HepG2 (cell line): ENCODE data around the gene MRPL38. TPM values are rescaled to one million over a fixed set of nuclear protein-coding genes. Genes with fewer than 3 reads are reported as not detected.
A peak's percentile ranks its signal among the peaks of the same experiment; 100 is the strongest.

Experiments used
- ARNT ChIP-seq: fragments of 450-650 bp; IDR thresholded peaks from 2 replicates; pipeline ENCODE4 v1.6.1; 2017
- CENPT ChIP-seq: sonication (generic); formaldehyde crosslinking; IDR thresholded peaks from 2 replicates; pipeline ENCODE4 v1.8.0; 2022; ENCODE audit warnings: low read depth, mild to moderate bottlenecking, moderate library complexity, missing genetic modification reagents
- GLI4 ChIP-seq: sonication (generic); formaldehyde crosslinking; IDR thresholded peaks from 2 replicates; pipeline ENCODE4 v1.5.1; 2020; ENCODE audit warnings: missing genetic modification reagents, mild to moderate bottlenecking, moderate library complexity, borderline replicate concordance
- KLF6 ChIP-seq: IDR thresholded peaks from 2 replicates; pipeline ENCODE4 v1.8.0; 2016; ENCODE audit warnings: missing biosample characterization, missing genetic modification reagents
- NR2F2 ChIP-seq: IDR thresholded peaks from 2 replicates; pipeline ENCODE4 v1.6.1; 2012; ENCODE audit warnings: low read depth, inconsistent platforms, borderline replicate concordance
- POLR2G ChIP-seq: fragments of 200-400 bp; formaldehyde crosslinking; IDR thresholded peaks from 2 replicates; pipeline ENCODE4 v1.6.1; 2018; ENCODE audit warnings: mild to moderate bottlenecking, low read depth, low read length, moderate library complexity
- SAP130 ChIP-seq: IDR thresholded peaks from 2 replicates; pipeline ENCODE4 v1.6.1; 2016; ENCODE audit warnings: low read depth
- U2AF2 ChIP-seq: fragments of 200-400 bp; formaldehyde crosslinking; IDR thresholded peaks from 2 replicates; pipeline ENCODE4 v1.6.1; 2017; ENCODE audit warnings: low read depth, mild to moderate bottlenecking, low read length
- ZNF335 ChIP-seq: sonication (generic); formaldehyde crosslinking; IDR thresholded peaks from 2 replicates; pipeline ENCODE4 v1.4.0; 2020; ENCODE audit warnings: missing genetic modification reagents
- ZNF354B ChIP-seq: sonication (generic); formaldehyde crosslinking; IDR thresholded peaks from 2 replicates; pipeline ENCODE4 v1.8.0; 2022; ENCODE audit warnings: mild to moderate bottlenecking, missing genetic modification reagents
- ZNF430 ChIP-seq: sonication (generic); formaldehyde crosslinking; IDR thresholded peaks from 2 replicates; pipeline ENCODE4 v1.9.0; 2021; ENCODE audit warnings: mild to moderate bottlenecking, missing genetic modification reagents
- ZNF552 ChIP-seq: sonication (generic); formaldehyde crosslinking; IDR thresholded peaks from 2 replicates; pipeline ENCODE4 v1.9.0; 2022; ENCODE audit warnings: missing genetic modification reagents, mild to moderate bottlenecking, borderline replicate concordance
- ZNF563 ChIP-seq: sonication (generic); formaldehyde crosslinking; IDR thresholded peaks from 2 replicates; pipeline ENCODE4 v1.8.0; 2022; ENCODE audit warnings: mild to moderate bottlenecking, moderate library complexity, missing genetic modification reagents
- ZNF616 ChIP-seq: sonication (generic); formaldehyde crosslinking; IDR thresholded peaks from 2 replicates; pipeline ENCODE4 v1.5.0; 2020; ENCODE audit warnings: low read depth, mild to moderate bottlenecking, missing genetic modification reagents
- ZNF713 ChIP-seq: sonication (generic); formaldehyde crosslinking; IDR thresholded peaks from 2 replicates; pipeline ENCODE4 v1.4.0; 2020; ENCODE audit warnings: mild to moderate bottlenecking, missing genetic modification reagents
- polyA plus RNA-seq, 8 experiments: library from polyadenylated mRNA; depleted of rRNA in 3 of 8; stranded (reverse) in 7 of 8; unstranded in 1 of 8; fragments of >200 nt; fragmentation: Illumina TruSeq in 4 of 8; extraction: Trizol in 4 of 8; gene quantifications; 2 replicates each; pipeline versions ENCODE4 v1.2.1 to v1.2.3, GENCODE V29; 2011 to 2016; ENCODE audit warnings: low read depth in 4 of 8, missing spikeins in 1 of 8, mixed read lengths in 1 of 8; ENCODE audit not compliant: insufficient read depth in 1 of 8
- total RNA-seq, 5 experiments: library from RNA; depleted of rRNA; stranded (reverse); fragments of >200 nt; fragmentation: Illumina TruSeq; extraction: Trizol; gene quantifications; 2 replicates each; pipeline ENCODE4 v1.2.3, GENCODE V29; 2016; ENCODE audit warnings: low read depth in 1 of 5
- TF ChIP-seq, protein P1 (sequence below): sonication (generic); formaldehyde crosslinking; IDR thresholded peaks from 2 replicates; pipeline ENCODE4 v1.4.0; 2020; ENCODE audit warnings: missing genetic modification reagents, borderline replicate concordance
- TF ChIP-seq, protein P2 (sequence below): sonication (generic); formaldehyde crosslinking; IDR thresholded peaks from 2 replicates; pipeline ENCODE4 v1.8.0; 2022; ENCODE audit warnings: mild to moderate bottlenecking, missing genetic modification reagents, moderate library complexity
- TF ChIP-seq, protein P3 (sequence below): sonication (generic); formaldehyde crosslinking; IDR thresholded peaks from 2 replicates; pipeline ENCODE4 v1.4.0; 2020; ENCODE audit warnings: missing genetic modification reagents, mild to moderate bottlenecking, borderline replicate concordance
- TF ChIP-seq, protein P4 (sequence below): sonication (generic); formaldehyde crosslinking; IDR thresholded peaks from 2 replicates; pipeline ENCODE4 v1.8.1; 2022; ENCODE audit warnings: low read depth, mild to moderate bottlenecking, missing genetic modification reagents
- TF ChIP-seq, protein P5 (sequence below): sonication (generic); formaldehyde crosslinking; IDR thresholded peaks from 2 replicates; pipeline ENCODE4 v1.5.0; 2020; ENCODE audit warnings: missing genetic modification reagents

Gene MRPL38
- total and polyA plus RNA-seq, 2 of the 13 experiments (the other 11 are each of a cell fraction or from before 2014, with no cell fraction given): 83.7 to 125 TPM

DNA sequence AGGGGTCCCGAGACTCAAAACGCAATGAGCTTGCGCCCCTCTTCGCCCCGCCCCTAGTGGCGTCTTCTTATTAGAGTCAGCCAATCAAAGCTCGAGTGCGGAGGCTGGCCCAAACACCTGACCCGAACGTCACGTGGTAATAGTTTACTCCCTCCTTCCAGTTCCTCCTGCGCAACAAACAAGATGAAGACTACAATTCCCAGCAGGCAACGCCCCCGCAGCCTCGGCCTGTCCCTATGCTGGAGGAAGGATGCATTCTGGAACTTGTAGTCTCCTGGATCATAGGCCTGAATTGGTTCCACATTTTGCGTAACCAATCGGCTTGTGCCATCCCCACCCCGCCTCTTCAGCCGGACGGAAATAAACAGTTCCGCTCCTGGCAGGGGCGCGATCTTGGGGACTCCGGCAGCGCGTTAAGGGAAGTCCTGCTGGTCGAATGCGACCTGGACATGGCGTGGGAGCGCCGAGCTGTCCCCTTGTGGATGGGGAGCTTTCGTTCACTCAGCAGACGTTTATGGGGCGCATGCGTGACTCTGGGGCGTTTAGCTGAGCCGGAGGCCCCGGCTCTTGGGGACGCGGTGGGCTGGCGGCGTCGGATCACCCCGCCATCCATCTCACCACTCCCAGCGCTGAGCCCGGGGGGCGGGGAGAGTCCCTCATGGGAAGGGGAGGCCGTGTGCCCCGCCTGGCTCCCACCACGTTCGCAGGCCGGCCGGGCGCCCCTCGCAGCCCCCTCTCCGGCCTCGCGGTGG, 49.2 kb downstream of the MRPL38 start, which contains the start of gene WBP2 (continued):
- TF ChIP-seq, protein P1, sequence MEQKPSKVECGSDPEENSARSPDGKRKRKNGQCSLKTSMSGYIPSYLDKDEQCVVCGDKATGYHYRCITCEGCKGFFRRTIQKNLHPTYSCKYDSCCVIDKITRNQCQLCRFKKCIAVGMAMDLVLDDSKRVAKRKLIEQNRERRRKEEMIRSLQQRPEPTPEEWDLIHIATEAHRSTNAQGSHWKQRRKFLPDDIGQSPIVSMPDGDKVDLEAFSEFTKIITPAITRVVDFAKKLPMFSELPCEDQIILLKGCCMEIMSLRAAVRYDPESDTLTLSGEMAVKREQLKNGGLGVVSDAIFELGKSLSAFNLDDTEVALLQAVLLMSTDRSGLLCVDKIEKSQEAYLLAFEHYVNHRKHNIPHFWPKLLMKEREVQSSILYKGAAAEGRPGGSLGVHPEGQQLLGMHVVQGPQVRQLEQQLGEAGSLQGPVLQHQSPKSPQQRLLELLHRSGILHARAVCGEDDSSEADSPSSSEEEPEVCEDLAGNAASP (CRISPR knock-in tag): peak; percentile 65
- TF ChIP-seq, protein P2, sequence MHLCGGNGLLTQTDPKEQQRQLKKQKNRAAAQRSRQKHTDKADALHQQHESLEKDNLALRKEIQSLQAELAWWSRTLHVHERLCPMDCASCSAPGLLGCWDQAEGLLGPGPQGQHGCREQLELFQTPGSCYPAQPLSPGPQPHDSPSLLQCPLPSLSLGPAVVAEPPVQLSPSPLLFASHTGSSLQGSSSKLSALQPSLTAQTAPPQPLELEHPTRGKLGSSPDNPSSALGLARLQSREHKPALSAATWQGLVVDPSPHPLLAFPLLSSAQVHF: 0 out of 2 replicates have a peak, but pooled peaks have one; percentile 83
- TF ChIP-seq, protein P3, sequence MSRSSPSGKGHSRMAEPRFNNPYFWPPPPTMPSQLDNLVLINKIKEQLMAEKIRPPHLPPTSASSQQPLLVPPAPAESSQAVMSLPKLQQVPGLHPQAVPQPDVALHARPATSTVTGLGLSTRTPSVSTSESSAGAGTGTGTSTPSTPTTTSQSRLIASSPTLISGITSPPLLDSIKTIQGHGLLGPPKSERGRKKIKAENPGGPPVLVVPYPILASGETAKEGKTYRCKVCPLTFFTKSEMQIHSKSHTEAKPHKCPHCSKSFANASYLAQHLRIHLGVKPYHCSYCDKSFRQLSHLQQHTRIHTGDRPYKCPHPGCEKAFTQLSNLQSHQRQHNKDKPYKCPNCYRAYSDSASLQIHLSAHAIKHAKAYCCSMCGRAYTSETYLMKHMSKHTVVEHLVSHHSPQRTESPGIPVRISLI: no peak; the same call in 1 of the 2 replicates
- TF ChIP-seq, protein P4, sequence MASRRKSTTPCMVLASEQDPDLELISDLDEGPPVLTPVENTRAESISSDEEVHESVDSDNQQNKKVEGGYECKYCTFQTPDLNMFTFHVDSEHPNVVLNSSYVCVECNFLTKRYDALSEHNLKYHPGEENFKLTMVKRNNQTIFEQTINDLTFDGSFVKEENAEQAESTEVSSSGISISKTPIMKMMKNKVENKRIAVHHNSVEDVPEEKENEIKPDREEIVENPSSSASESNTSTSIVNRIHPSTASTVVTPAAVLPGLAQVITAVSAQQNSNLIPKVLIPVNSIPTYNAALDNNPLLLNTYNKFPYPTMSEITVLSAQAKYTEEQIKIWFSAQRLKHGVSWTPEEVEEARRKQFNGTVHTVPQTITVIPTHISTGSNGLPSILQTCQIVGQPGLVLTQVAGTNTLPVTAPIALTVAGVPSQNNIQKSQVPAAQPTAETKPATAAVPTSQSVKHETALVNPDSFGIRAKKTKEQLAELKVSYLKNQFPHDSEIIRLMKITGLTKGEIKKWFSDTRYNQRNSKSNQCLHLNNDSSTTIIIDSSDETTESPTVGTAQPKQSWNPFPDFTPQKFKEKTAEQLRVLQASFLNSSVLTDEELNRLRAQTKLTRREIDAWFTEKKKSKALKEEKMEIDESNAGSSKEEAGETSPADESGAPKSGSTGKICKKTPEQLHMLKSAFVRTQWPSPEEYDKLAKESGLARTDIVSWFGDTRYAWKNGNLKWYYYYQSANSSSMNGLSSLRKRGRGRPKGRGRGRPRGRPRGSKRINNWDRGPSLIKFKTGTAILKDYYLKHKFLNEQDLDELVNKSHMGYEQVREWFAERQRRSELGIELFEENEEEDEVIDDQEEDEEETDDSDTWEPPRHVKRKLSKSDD (CRISPR knock-in tag): peak; percentile 79; the same call in 1 of the 2 replicates
- TF ChIP-seq ZNF563 (CRISPR knock-in tag) (no peak), ZNF430 (CRISPR knock-in tag) (peak; percentile 69; the same call in 1 of the 2 replicates), ZNF552 (CRISPR knock-in tag) (peak; percentile 85), ARNT (no peak), NR2F2 (no peak), CENPT (CRISPR knock-in tag) (peak; percentile 96), POLR2G (peak; percentile 99), U2AF2 (0 out of 2 replicates have a peak, but pooled peaks have one; percentile 41), ZNF354B (CRISPR knock-in tag) (no peak), ZNF335 (CRISPR knock-in tag) (peak; percentile 93), ZNF616 (peak; percentile 90; the same call in 1 of the 2 replicates), ZNF713 (CRISPR knock-in tag) (0 out of 2 replicates have a peak, but pooled peaks have one; percentile 36), GLI4 (peak; percentile 82; the same call in 1 of the 2 replicates), KLF6 (CRISPR knock-in tag) (peak; percentile 88; the same call in 1 of the 2 replicates), SAP130 (peak; percentile 98)
- TF ChIP-seq, protein P5, sequence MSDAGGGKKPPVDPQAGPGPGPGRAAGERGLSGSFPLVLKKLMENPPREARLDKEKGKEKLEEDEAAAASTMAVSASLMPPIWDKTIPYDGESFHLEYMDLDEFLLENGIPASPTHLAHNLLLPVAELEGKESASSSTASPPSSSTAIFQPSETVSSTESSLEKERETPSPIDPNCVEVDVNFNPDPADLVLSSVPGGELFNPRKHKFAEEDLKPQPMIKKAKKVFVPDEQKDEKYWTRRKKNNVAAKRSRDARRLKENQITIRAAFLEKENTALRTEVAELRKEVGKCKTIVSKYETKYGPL (CRISPR knock-in tag): peak; percentile 73; the same call in 1 of the 2 replicates
